Endodermal cell (in vitro differentiated cells): ENCODE data around the gene UBIAD1. TPM values are rescaled to one million over a fixed set of nuclear protein-coding genes. Genes with fewer than 3 reads are reported as not detected.

ENCODE experiments used
- DNase-seq: peaks from one replicate; pipeline ENCODE4 v3.0.0-alpha.2; 2017
- H3K27ac ChIP-seq: 2 replicates; pipeline ENCODE4 v1.5.1; 2013; ENCODE audit warnings: mild to moderate bottlenecking, low read depth, low read length, moderate library complexity
- H3K27me3 ChIP-seq: 2 replicates; pipeline ENCODE4 v1.6.1; 2013; ENCODE audit warnings: mild to moderate bottlenecking, low read length, moderate library complexity; ENCODE audit not compliant: insufficient read depth, control insufficient read depth, poor library complexity, severe bottlenecking
- H3K36me3 ChIP-seq: 2 replicates; pipeline ENCODE4 v1.7.0; 2013; ENCODE audit warnings: mild to moderate bottlenecking, low read length, moderate library complexity; ENCODE audit not compliant: control insufficient read depth, insufficient read depth
- H3K4me1 ChIP-seq: one replicate; pipeline ENCODE4 v1.7.0; 2013; ENCODE audit warnings: low read length; ENCODE audit not compliant: control insufficient read depth, insufficient read depth
- H3K4me3 ChIP-seq: 2 replicates; pipeline ENCODE4 v1.5.1; 2013; ENCODE audit warnings: mild to moderate bottlenecking, low read length, moderate library complexity
- H3K9ac ChIP-seq: 2 replicates; pipeline ENCODE4 v1.6.1; 2013; ENCODE audit warnings: mild to moderate bottlenecking, low read length, moderate library complexity; ENCODE audit not compliant: poor library complexity, severe bottlenecking; ENCODE audit errors: extremely low read depth
- H3K9me3 ChIP-seq: 2 replicates; pipeline ENCODE4 v1.6.1; 2013; ENCODE audit warnings: mild to moderate bottlenecking, low read length, moderate library complexity; ENCODE audit not compliant: control insufficient read depth
- H3K27ac Mint-ChIP-seq: 2 replicates; pipeline ENCODE4 v1.8.0; 2020; ENCODE audit warnings: mixed read lengths
- H3K27me3 Mint-ChIP-seq: 2 replicates; pipeline ENCODE4 v1.8.0; 2021; ENCODE audit warnings: mild to moderate bottlenecking, mixed read lengths; ENCODE audit not compliant: insufficient read depth
- H3K36me3 Mint-ChIP-seq: 2 replicates; pipeline ENCODE4 v1.8.0; 2020; ENCODE audit warnings: low read depth, mixed read lengths
- H3K4me1 Mint-ChIP-seq: 2 replicates; pipeline ENCODE4 v1.8.0; 2020; ENCODE audit warnings: mixed read lengths
- H3K4me3 Mint-ChIP-seq: 2 replicates; pipeline ENCODE4 v1.8.0; 2020; ENCODE audit warnings: mild to moderate bottlenecking, moderate library complexity, mixed read lengths
- H3K9me3 Mint-ChIP-seq: 2 replicates; pipeline ENCODE4 v1.8.0; 2020; ENCODE audit warnings: mild to moderate bottlenecking, mixed read lengths
- WGBS, 2 experiments: methylation state at CpG; one replicate each; pipeline versions ENCODE4 v1.1.5 to v1.1.7; 2013; ENCODE audit warnings: missing lambda C conversion rate in 2 of 2, mixed read lengths in 1 of 2; ENCODE audit not compliant: insufficient coverage in 1 of 2, insufficient read length in 1 of 2; 5-methylcytosine and 5-hydroxymethylcytosine counted together
- total RNA-seq, 2 donors: library from RNA; stranded (reverse); fragmentation: NEBNext Ultra II Directional in 1 of 2; extraction: Animal tissue kit (Norgen Biotek cat#: 25700) in 1 of 2; gene quantifications; 2 replicates in 1 of 2; 3 replicates in 1 of 2; pipeline ENCODE4 v1.2.1, GENCODE V29; 2021
- TF ChIP-seq, protein P1 (sequence below): fragments of 200-600 bp; sonication (generic); conservative IDR thresholded peaks from 2 replicates; pipeline ENCODE4 v1.5.0; 2021; ENCODE audit warnings: antibody characterized with exemption, mild to moderate bottlenecking

Gene UBIAD1
- total RNA-seq, 2 donors from 2014 or later, result 12.9 to 15.9 TPM

DNA sequence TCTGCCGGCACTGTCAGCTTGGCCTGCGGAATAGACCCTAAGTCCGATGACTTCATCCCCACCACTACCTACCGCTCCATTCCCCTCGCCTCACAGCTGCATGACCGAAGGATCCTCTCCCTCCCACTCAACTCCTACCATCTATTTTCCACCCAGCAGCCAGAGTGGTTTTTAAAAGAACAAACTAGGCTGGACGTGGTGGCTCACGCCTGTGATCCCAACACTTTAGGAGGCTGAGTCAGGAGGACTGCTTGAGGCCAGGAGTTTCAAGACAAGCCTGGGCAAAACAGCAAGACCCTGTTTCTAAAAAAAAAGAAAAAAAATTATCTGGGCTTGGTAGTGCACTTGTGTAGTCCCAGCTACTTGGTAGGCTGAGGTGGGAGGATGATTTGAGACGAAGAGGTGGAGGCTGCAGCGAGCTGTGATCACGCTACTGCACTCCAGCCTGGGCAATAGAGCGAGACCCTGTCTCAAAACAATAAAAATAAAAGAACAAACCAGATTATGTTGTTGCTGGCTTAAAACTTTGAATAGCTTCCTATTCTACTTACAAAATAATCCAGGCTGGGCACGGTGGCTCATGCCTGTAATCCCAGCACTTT, 59.0 kb downstream of the UBIAD1 start:
- Mint-ChIP-seq H3K4me3 (no peak overlapping the region), H3K9me3 (no peaks in the 10 kb centered on the region), H3K4me1 (peaks cover 12% of the 10 kb centered on the region), H3K27me3 (no peaks in the 10 kb centered on the region), H3K27ac (peak overlapping the region; percentile 19), H3K36me3 (no peaks in the 10 kb centered on the region)
- Histone ChIP-seq H3K27ac (no peak overlapping the region), H3K36me3 (no peaks in the 10 kb centered on the region), H3K9ac (no peak overlapping the region), H3K4me1 (peaks cover 9% of the 10 kb centered on the region), H3K4me3 (no peak overlapping the region), H3K27me3 (no peaks in the 10 kb centered on the region), H3K9me3 (no peaks in the 10 kb centered on the region)
- 95% methylated on average over 10 to 13 of the region's 13 CpGs for WGBS, 2 experiments
- no peak for DNase-seq
- TF ChIP-seq, protein P1, sequence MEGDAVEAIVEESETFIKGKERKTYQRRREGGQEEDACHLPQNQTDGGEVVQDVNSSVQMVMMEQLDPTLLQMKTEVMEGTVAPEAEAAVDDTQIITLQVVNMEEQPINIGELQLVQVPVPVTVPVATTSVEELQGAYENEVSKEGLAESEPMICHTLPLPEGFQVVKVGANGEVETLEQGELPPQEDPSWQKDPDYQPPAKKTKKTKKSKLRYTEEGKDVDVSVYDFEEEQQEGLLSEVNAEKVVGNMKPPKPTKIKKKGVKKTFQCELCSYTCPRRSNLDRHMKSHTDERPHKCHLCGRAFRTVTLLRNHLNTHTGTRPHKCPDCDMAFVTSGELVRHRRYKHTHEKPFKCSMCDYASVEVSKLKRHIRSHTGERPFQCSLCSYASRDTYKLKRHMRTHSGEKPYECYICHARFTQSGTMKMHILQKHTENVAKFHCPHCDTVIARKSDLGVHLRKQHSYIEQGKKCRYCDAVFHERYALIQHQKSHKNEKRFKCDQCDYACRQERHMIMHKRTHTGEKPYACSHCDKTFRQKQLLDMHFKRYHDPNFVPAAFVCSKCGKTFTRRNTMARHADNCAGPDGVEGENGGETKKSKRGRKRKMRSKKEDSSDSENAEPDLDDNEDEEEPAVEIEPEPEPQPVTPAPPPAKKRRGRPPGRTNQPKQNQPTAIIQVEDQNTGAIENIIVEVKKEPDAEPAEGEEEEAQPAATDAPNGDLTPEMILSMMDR, result no peak

DNA sequence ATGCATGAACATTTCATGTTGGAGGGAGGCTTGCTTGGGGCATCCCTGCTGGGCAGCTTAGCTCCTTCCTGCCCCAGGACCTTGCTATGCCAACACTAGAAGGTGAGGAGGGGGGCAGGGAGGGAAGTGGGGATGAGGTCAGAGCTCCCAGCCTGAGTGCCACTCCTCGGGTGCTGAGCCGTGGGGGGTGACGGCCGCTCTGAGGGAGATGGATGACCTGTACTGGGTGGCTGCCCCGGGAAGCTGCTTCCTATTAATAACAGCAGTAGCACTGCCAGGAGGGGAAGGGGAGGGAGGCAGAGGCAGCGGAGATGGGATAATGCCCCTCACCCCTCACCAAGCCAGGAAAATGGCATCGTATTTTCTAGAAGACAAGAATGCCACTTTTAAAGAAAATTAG, 60.6 kb downstream of the UBIAD1 start:
- no peaks in the 10 kb centered on the region for H3K9me3 ChIP-seq
- H3K27me3 ChIP-seq, result no peaks in the 10 kb centered on the region
- no peak overlapping the region for H3K27ac ChIP-seq
- Mint-ChIP-seq H3K27ac (no peak overlapping the region), H3K4me1 (peaks cover 19% of the 10 kb centered on the region), H3K36me3 (no peaks in the 10 kb centered on the region), H3K4me3 (no peak overlapping the region), H3K9me3 (no peaks in the 10 kb centered on the region), H3K27me3 (no peaks in the 10 kb centered on the region)
- H3K4me3 ChIP-seq, result no peak overlapping the region
- no peaks in the 10 kb centered on the region for H3K36me3 ChIP-seq
- DNase-seq, result peak; percentile 36
- TF ChIP-seq, protein P1, result no peak
- H3K9ac ChIP-seq, result no peak overlapping the region
- H3K4me1 ChIP-seq, result peaks cover 9% of the 10 kb centered on the region
- 87 to 88% methylated on average over 5 to 7 of the region's 7 CpGs for WGBS, 2 experiments

DNA sequence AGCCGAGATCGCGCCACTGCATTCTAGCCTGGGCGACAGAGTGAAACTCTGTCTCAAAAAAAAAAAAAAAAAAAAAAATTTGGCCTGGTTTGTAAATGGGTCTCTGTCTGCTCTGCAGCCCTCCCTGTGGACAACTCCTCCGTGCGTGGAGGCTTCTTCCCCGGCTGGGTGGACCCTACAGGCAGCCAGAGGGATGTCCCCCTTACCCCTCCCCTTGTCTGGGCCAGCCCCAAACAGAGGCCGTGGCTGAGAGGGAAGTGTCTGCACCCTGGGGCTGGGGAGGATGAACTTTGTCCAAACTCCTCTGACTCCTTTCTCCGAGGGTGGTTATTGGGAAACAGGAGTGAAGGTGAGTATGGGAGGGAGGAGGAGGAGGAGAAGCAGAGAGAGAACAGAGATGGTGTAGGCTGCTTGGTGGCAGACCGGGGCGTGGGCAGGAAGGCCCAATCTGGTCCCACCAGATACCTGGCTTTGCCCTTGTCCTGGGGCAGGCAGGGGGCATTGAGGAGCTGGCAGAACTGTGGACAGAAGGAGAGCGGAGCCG, 61.3 kb downstream of the UBIAD1 start:
- WGBS, 2 experiments, result 83 to 86% methylated on average over 5 to 13 of the region's 13 CpGs
- peak; percentile 62 for DNase-seq
- TF ChIP-seq, protein P1, result no peak
- Histone ChIP-seq H3K27ac (no peak overlapping the region), H3K9ac (no peak overlapping the region), H3K27me3 (no peaks in the 10 kb centered on the region), H3K9me3 (no peaks in the 10 kb centered on the region), H3K4me3 (no peak overlapping the region), H3K4me1 (peaks cover 9% of the 10 kb centered on the region), H3K36me3 (no peaks in the 10 kb centered on the region)
- no peak overlapping the region for H3K4me3 Mint-ChIP-seq
- H3K9me3 Mint-ChIP-seq, result no peaks in the 10 kb centered on the region
- no peaks in the 10 kb centered on the region for H3K27me3 Mint-ChIP-seq
- H3K4me1 Mint-ChIP-seq, result peaks cover 21% of the 10 kb centered on the region
- H3K27ac Mint-ChIP-seq, result peak overlapping the region; percentile 75
- no peaks in the 10 kb centered on the region for H3K36me3 Mint-ChIP-seq
